ENCODE data around the gene NSUN4. TPM values are rescaled to one million over a fixed set of nuclear protein-coding genes. Genes with fewer than 3 reads are reported as not detected.

NSUN4 gene
- total RNA-seq, 4 donors from 2014 or later, result 18.7 to 27.3 (median 21.6) TPM

DNA sequence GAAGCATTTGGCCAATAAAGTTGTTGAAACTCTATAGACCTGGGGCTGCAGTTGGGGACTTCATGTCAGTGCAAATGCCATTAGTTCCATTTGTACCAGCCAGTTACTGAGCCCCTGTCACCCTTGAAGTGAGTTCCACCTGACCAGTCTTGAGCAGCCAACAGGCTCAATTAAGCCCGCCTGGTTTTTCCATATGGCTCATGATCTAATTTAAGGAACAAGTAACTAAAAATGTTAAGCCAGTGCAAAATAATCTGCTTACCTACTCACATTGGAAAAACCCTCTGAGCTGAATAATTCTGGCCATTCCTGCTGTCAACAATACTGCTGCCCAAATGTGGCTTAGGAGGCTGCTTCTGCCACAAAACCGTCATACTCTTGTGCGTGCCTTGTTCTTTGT, 21.6 kb downstream of the NSUN4 start:
- TF ChIP-seq CTCF (IDR thresholded peaks at IDR 0.05; ENCODE audit: low read depth), result no peak

- TF ChIP-seq CTCF (IDR thresholded peaks at IDR 0.05; ENCODE audit: low read depth), result no peak
Observed at GRCh38 chr1:46363121-46363520, 22.5 kb downstream of the NSUN4 start.

- TF ChIP-seq CTCF (IDR thresholded peaks at IDR 0.05; ENCODE audit: low read depth), result no peak
Observed at GRCh38 chr1:46364612-46365011, 24.0 kb downstream of the NSUN4 start.

GRCh38 chr1:46367072-46367471, 26.5 kb downstream of the NSUN4 start:
- no peak for TF ChIP-seq CTCF (IDR thresholded peaks at IDR 0.05; ENCODE audit: low read depth)

GRCh38 chr1:46368791-46369190, 28.2 kb downstream of the NSUN4 start:
- no peak for TF ChIP-seq CTCF (IDR thresholded peaks at IDR 0.05; ENCODE audit: low read depth)

DNA sequence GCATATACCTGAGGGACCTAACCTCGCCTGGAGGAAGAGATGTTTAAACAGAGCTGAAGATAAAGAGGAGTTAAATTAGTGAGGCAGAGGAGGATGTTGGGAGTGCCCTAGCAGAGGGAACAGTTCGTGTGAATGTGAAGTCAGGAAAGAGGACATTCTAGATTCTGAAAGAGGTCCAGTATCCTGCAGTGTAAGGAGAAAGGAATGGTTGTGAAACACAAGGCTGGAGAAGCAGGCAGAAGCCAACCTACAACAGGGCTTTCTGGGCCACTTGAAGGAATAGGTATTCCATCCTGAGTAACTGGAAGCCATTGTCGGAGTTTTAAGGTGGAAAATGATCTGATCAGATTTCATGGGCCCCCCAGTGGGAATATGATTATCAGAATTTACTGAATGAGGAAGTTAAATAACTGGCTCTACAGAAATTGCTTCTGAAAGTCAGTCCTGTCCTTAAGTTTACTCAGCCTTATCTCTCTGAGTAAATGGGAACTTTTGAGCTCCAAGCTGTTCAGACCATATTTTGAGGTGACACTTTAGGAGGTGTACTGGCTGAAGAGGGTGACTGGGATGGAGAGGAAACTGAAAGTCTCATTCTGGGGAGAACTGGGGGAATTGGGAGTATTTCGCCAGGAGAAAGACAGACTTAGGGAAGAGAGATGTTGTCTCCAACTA, 29.1 kb downstream of the NSUN4 start:
- TF ChIP-seq CTCF (IDR thresholded peaks at IDR 0.05; ENCODE audit: low read depth), result no peak

DNA sequence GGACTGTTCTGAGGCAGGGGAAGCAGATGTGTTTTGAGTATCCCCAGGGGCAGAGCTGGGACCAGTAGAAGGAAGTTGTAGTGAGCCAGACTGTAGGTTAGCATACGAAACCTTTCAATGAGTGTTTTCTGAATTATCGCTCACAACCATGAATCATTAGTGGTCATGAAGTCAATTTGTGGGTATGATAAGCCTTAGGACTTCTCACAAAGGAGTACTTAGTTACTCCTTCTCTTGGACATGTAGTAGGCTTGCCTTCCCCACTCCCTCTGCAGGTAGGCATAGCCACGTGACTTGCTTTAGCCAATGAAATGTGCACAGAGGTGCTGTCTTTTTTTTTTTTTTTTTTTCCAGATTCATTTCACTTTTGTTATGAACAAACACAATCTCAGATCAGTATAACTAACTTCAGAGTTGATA, 29.6 kb downstream of the NSUN4 start:
- no peak for TF ChIP-seq CTCF (IDR thresholded peaks at IDR 0.05; ENCODE audit: low read depth)
